GM18870 (cell line): ENCODE data around the gene YWHAE.
"Not testable (repeated sequence)": the region's sequence is repeated elsewhere in the genome, so short reads cannot be mapped to it uniquely, and the experiment has no call there.

Source experiments
- ATAC-seq: cut with Tn5 transposase; IDR thresholded peaks from one replicate; pipeline ENCODE4 v1.9.1; 2021; ENCODE audit warnings: moderate library complexity; ENCODE audit not compliant: unreplicated experiment

Gene YWHAE

GRCh38 chr17:1413281-1413791 is 13.3 kb upstream of the YWHAE start:
- no peak for ATAC-seq

GRCh38 chr17:1412185-1413110 is 12.4 kb upstream of the YWHAE start:
- no peak for ATAC-seq

- no peak for ATAC-seq
Measured at GRCh38 chr17:1402262-1402586, 2.2 kb upstream of the YWHAE start.

- ATAC-seq, result no peak
Measured at GRCh38 chr17:1398931-1399678, 917 bp downstream of the YWHAE start.

- ATAC-seq, result no peak
Measured at GRCh38 chr17:1398028-1398427, 2.0 kb downstream of the YWHAE start.

GRCh38 chr17:1395876-1396665 is 4.0 kb downstream of the YWHAE start:
- not testable (repeated sequence) for ATAC-seq

- no peak for ATAC-seq
Measured at GRCh38 chr17:1391577-1391976, 8.4 kb downstream of the YWHAE start.

- ATAC-seq, result no peak
Measured at GRCh38 chr17:1390432-1391367, 9.3 kb downstream of the YWHAE start.

GRCh38 chr17:1387490-1388227 is 12.4 kb downstream of the YWHAE start:
- ATAC-seq, result not testable (repeated sequence)

- ATAC-seq, result not testable (repeated sequence)
Measured at GRCh38 chr17:1386675-1387190, 13.3 kb downstream of the YWHAE start.

- ATAC-seq, result no peak
Measured at GRCh38 chr17:1386265-1386664, 13.8 kb downstream of the YWHAE start.

GRCh38 chr17:1385861-1386260 is 14.2 kb downstream of the YWHAE start:
- ATAC-seq, result no peak

- no peak for ATAC-seq
Measured at GRCh38 chr17:1384905-1385435, 15.1 kb downstream of the YWHAE start.

- no peak for ATAC-seq
Measured at GRCh38 chr17:1379930-1380313, 20.1 kb downstream of the YWHAE start.

- no peak for ATAC-seq
Measured at GRCh38 chr17:1379208-1379929, 20.7 kb downstream of the YWHAE start.

GRCh38 chr17:1378476-1378860 is 21.6 kb downstream of the YWHAE start:
- not testable (repeated sequence) for ATAC-seq

- ATAC-seq, result no peak
Measured at GRCh38 chr17:1377334-1377733, 22.7 kb downstream of the YWHAE start.

- ATAC-seq, result no peak
Measured at GRCh38 chr17:1376061-1376460, 24.0 kb downstream of the YWHAE start.
